Measurements from ENCODE around the gene MADCAM1.

GRCh38 chr19:495402-496111, 729 bp upstream of the MADCAM1 start:
- no peak for TF ChIP-seq GATA2 (IDR thresholded peaks at IDR 0.05; ENCODE audit: low read depth, low read length)
- TF ChIP-seq GATA3 (IDR thresholded peaks at IDR 0.05; ENCODE audit: low read depth, low read length): no peak
